NCI-H187 treated with DMSO at 0.1 percent for 48 hours (cell line): ENCODE measurements around the gene GPA33.
A peak's percentile ranks its signal among the peaks of the same experiment; 100 is the strongest.

Experiments used
- DNase-seq: peaks from one replicate; lab custom pipeline; 2025; lab: John Stamatoyannopoulos, UW

The GPA33 gene

GRCh38 chr1:167090314-167090942, at the start of gene GPA33:
Gene GPA33, minus strand, starts transcription at chr1:167090377. Its CDS starts 90 bp downstream, at chr1:167090287.
- no peak for DNase-seq

GRCh38 chr1:167138703-167139102, 48.5 kb upstream of the GPA33 start:
- DNase-seq: no peak

- no peak for DNase-seq
Observed at GRCh38 chr1:167137793-167138510, 47.8 kb upstream of the GPA33 start.

- peak; percentile 85 for DNase-seq
Observed at GRCh38 chr1:167137332-167137781, 47.2 kb upstream of the GPA33 start.

GRCh38 chr1:167136806-167137205, 46.6 kb upstream of the GPA33 start:
- no peak for DNase-seq

GRCh38 chr1:167136191-167136614, 46.0 kb upstream of the GPA33 start:
- peak; percentile 37 for DNase-seq

GRCh38 chr1:167135281-167135840, 45.2 kb upstream of the GPA33 start:
- no peak for DNase-seq

GRCh38 chr1:167132301-167133010, 42.3 kb upstream of the GPA33 start:
- no peak for DNase-seq

- no peak for DNase-seq
Observed at GRCh38 chr1:167130829-167131510, 40.8 kb upstream of the GPA33 start.

- no peak for DNase-seq
Observed at GRCh38 chr1:167128261-167129227, 38.4 kb upstream of the GPA33 start.

GRCh38 chr1:167127661-167128060, 37.5 kb upstream of the GPA33 start:
- no peak for DNase-seq

- DNase-seq: no peak
Observed at GRCh38 chr1:167127236-167127635, 37.1 kb upstream of the GPA33 start.

GRCh38 chr1:167126811-167127210, 36.6 kb upstream of the GPA33 start:
- DNase-seq: no peak

GRCh38 chr1:167126317-167126716, 36.1 kb upstream of the GPA33 start:
- DNase-seq: no peak

GRCh38 chr1:167122568-167122967, 32.4 kb upstream of the GPA33 start:
- no peak for DNase-seq

GRCh38 chr1:167122121-167122480, 31.9 kb upstream of the GPA33 start:
- DNase-seq: no peak

- no peak for DNase-seq
Observed at GRCh38 chr1:167121375-167122120, 31.4 kb upstream of the GPA33 start.

- DNase-seq: no peak
Observed at GRCh38 chr1:167120899-167121298, 30.7 kb upstream of the GPA33 start.

GRCh38 chr1:167119696-167120095, 29.5 kb upstream of the GPA33 start:
- DNase-seq: no peak

GRCh38 chr1:167118188-167118587, 28.0 kb upstream of the GPA33 start:
- DNase-seq: no peak
